K562 (cell line): ENCODE data around the gene SCNN1A. TPM values are rescaled to one million over a fixed set of nuclear protein-coding genes. Genes with fewer than 3 reads are reported as not detected.

Source experiments
- CCNT2 ChIP-seq: IDR thresholded peaks from 2 replicates; pipeline ENCODE4 v1.6.1; 2011; ENCODE audit warnings: borderline replicate concordance, low read depth, mild to moderate bottlenecking, moderate library complexity, mixed read lengths, low read length; ENCODE audit not compliant: insufficient read length; ENCODE audit errors: extremely low read depth
- CREB1 ChIP-seq, 2 experiments: sonication (generic) in 1 of 2; formaldehyde crosslinking in 1 of 2; IDR thresholded peaks; 2 replicates each; pipeline versions ENCODE4 v1.6.1 to v1.8.0; 2012 to 2022; ENCODE audit warnings: inconsistent platforms in 1 of 2, mild to moderate bottlenecking in 1 of 2, missing genetic modification reagents in 1 of 2, moderate library complexity in 1 of 2
- CREM ChIP-seq: IDR thresholded peaks from 2 replicates; pipeline ENCODE4 v1.6.1; 2014; ENCODE audit warnings: antibody characterized with exemption, low read depth
- ETV1 ChIP-seq: fragments of 450-650 bp; conservative IDR thresholded peaks from 2 replicates; pipeline ENCODE4 v1.6.1; 2016; ENCODE audit warnings: missing genetic modification characterization, control low read depth, low read depth, missing compliant biosample characterization
- EWSR1 ChIP-seq: fragments of 450-650 bp; IDR thresholded peaks from 2 replicates; pipeline ENCODE4 v1.6.1; 2018; ENCODE audit warnings: borderline replicate concordance, mild to moderate bottlenecking, low read depth, moderate library complexity; ENCODE audit not compliant: partially characterized antibody
- MAFK ChIP-seq: IDR thresholded peaks from 2 replicates; pipeline ENCODE4 v1.6.1; 2011; ENCODE audit warnings: low read length, improper control_type of control experiment
- MTA3 ChIP-seq: fragments of 450-650 bp; formaldehyde crosslinking; IDR thresholded peaks from 2 replicates; pipeline ENCODE4 v1.6.1; 2017; ENCODE audit warnings: mild to moderate bottlenecking, borderline replicate concordance
- NONO ChIP-seq, 2 experiments: fragments of 200-400 bp in 1 of 2; fragments of 450-650 bp in 1 of 2; formaldehyde crosslinking in 1 of 2; IDR thresholded peaks; 2 replicates each; pipeline ENCODE4 v1.6.1; 2017; ENCODE audit warnings: low read depth in 2 of 2, mild to moderate bottlenecking in 2 of 2, moderate library complexity in 2 of 2, low read length in 1 of 2
- PCBP1 ChIP-seq: fragments of 200-400 bp; formaldehyde crosslinking; IDR thresholded peaks from 2 replicates; pipeline ENCODE4 v1.6.1; 2018; ENCODE audit warnings: mild to moderate bottlenecking, low read depth, low read length; ENCODE audit not compliant: poor library complexity, severe bottlenecking
- SMARCA4 ChIP-seq: fragments of 450-650 bp; IDR thresholded peaks from 2 replicates; pipeline ENCODE4 v1.6.1; 2016
- SUPT5H ChIP-seq: fragments of 450-650 bp; IDR thresholded peaks from 2 replicates; pipeline ENCODE4 v1.6.1; 2016
- TBP ChIP-seq: optimal IDR thresholded peaks from 2 replicates; pipeline ENCODE3; 2011; ENCODE audit warnings: low read depth, low read length, improper control_type of control experiment
- ZBTB17 ChIP-seq: fragments of 450-650 bp; formaldehyde crosslinking; IDR thresholded peaks from 2 replicates; pipeline ENCODE4 v1.4.0; 2020; ENCODE audit warnings: mild to moderate bottlenecking
- ZBTB8A ChIP-seq: fragments of 450-650 bp; IDR thresholded peaks from 2 replicates; pipeline ENCODE4 v1.6.1; 2018; ENCODE audit warnings: mild to moderate bottlenecking, moderate library complexity; ENCODE audit not compliant: partially characterized antibody
- polyA plus RNA-seq, 8 experiments: library from polyadenylated mRNA; depleted of rRNA in 4 of 8; stranded (reverse) in 5 of 8; unstranded in 3 of 8; fragments of >200 nt; fragmentation: Nextera tagmentation in 2 of 8; fragmentation: Illumina TruSeq in 1 of 8; extraction: Ambion mirVana in 2 of 8; extraction: Trizol in 1 of 8; gene quantifications; 2 replicates each; pipeline versions ENCODE4 v1.2.1 to v1.2.3, GENCODE V29; 2011 to 2014; ENCODE audit warnings: inconsistent platforms in 1 of 8, missing spikeins in 1 of 8
- total RNA-seq, 7 experiments: library from RNA; depleted of rRNA in 6 of 7; stranded (reverse); fragments of >200 nt in 6 of 7; fragmentation: Illumina TruSeq in 2 of 7; extraction: Trizol in 2 of 7; gene quantifications; 2 replicates each; pipeline versions ENCODE4 v1.2.1 to v1.2.3, GENCODE V29; 2011 to 2021; ENCODE audit warnings: low replicate concordance in 1 of 7
- TF ChIP-seq, protein P1 (sequence below): sonication (generic); formaldehyde crosslinking; IDR thresholded peaks from 2 replicates; pipeline ENCODE4 v1.4.0; 2020; ENCODE audit warnings: mild to moderate bottlenecking, missing genetic modification reagents
- TF ChIP-seq, protein P2 (sequence below): fragments of 150-350 bp; conservative IDR thresholded peaks from 2 replicates; pipeline ENCODE4 v1.6.1; 2014; ENCODE audit warnings: low read length
- TF ChIP-seq, protein P3 (sequence below): fragments of 200-800 bp; sonication (Bioruptor generic); IDR thresholded peaks from 2 replicates; pipeline ENCODE4 v1.6.1; 2017; ENCODE audit warnings: missing genetic modification characterization, missing compliant biosample characterization

The SCNN1A gene
- total and polyA plus RNA-seq, 9 of the 15 experiments (the other 6 are each of a cell fraction or from before 2014, with no cell fraction given), result 0.15 to 0.49 (median 0.32) TPM; not detected in 5

DNA sequence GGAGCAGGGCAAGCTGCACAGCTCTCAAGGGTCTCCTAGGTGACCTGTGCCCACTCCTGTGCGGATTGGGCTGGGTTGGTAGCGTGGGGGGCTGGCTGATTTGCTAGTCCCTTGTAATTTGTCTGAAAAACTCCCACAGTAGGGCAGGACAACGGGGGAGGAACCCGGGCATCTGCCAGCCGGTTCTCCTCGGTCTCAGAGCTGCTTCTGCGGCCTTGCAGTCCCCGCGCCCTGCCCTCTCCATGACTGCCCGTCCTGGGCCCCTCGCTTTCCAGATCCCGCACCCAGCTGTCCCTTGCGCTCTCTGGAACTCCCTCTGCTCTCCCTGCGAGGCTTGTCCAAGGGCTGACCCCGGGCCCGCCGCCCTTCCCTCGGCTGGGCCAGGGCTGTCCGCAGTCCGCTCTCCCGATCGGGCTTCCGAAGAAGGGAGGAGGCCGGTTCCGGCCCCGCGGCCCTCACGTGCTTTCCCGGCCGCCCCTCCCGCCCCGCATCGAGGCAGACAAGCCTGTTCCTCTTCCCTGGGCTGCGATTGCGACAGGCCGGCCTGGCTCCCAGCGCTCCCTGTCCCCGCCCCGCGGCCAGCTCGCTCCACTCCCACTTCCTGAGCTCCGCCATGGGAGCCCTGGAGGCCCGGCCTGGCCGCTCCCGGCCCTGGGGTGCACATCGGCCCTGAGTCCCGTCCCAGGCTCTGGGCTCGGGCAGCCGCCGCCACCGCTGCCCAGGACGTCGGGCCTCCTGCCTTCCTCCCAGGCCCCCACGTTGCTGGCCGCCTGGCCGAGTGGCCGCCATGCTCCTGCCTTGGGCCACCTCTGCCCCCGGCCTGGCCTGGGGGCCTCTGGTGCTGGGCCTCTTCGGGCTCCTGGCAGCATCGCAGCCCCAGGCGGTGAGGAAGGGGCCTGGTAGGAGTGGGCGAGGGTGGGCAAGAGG is 8.5 kb upstream of the SCNN1A start, which contains the start of gene LTBR (continued):
- TF ChIP-seq, protein P1, sequence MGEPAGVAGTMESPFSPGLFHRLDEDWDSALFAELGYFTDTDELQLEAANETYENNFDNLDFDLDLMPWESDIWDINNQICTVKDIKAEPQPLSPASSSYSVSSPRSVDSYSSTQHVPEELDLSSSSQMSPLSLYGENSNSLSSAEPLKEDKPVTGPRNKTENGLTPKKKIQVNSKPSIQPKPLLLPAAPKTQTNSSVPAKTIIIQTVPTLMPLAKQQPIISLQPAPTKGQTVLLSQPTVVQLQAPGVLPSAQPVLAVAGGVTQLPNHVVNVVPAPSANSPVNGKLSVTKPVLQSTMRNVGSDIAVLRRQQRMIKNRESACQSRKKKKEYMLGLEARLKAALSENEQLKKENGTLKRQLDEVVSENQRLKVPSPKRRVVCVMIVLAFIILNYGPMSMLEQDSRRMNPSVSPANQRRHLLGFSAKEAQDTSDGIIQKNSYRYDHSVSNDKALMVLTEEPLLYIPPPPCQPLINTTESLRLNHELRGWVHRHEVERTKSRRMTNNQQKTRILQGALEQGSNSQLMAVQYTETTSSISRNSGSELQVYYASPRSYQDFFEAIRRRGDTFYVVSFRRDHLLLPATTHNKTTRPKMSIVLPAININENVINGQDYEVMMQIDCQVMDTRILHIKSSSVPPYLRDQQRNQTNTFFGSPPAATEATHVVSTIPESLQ (CRISPR knock-in tag), result 0 out of 2 replicates have a peak, but pooled peaks have one; percentile 51
- TF ChIP-seq, protein P2, sequence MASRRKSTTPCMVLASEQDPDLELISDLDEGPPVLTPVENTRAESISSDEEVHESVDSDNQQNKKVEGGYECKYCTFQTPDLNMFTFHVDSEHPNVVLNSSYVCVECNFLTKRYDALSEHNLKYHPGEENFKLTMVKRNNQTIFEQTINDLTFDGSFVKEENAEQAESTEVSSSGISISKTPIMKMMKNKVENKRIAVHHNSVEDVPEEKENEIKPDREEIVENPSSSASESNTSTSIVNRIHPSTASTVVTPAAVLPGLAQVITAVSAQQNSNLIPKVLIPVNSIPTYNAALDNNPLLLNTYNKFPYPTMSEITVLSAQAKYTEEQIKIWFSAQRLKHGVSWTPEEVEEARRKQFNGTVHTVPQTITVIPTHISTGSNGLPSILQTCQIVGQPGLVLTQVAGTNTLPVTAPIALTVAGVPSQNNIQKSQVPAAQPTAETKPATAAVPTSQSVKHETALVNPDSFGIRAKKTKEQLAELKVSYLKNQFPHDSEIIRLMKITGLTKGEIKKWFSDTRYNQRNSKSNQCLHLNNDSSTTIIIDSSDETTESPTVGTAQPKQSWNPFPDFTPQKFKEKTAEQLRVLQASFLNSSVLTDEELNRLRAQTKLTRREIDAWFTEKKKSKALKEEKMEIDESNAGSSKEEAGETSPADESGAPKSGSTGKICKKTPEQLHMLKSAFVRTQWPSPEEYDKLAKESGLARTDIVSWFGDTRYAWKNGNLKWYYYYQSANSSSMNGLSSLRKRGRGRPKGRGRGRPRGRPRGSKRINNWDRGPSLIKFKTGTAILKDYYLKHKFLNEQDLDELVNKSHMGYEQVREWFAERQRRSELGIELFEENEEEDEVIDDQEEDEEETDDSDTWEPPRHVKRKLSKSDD, result no peak
- TF ChIP-seq, protein P3, sequence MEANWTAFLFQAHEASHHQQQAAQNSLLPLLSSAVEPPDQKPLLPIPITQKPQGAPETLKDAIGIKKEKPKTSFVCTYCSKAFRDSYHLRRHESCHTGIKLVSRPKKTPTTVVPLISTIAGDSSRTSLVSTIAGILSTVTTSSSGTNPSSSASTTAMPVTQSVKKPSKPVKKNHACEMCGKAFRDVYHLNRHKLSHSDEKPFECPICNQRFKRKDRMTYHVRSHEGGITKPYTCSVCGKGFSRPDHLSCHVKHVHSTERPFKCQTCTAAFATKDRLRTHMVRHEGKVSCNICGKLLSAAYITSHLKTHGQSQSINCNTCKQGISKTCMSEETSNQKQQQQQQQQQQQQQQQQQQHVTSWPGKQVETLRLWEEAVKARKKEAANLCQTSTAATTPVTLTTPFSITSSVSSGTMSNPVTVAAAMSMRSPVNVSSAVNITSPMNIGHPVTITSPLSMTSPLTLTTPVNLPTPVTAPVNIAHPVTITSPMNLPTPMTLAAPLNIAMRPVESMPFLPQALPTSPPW (CRISPR knock-in tag), result peak; percentile 87
- TF ChIP-seq NONO (IDR thresholded peaks at IDR 0.05; ENCODE audit: low read depth in 2 of 2, low read length in 1 of 2) (peak in 1 of 2 experiments; percentile 34; a peak in 1 of 4 replicates), MTA3 (peak; percentile 72; the same call in 1 of the 2 replicates), SMARCA4 (0 out of 2 replicates have a peak, but pooled peaks have one; percentile 16), ZBTB8A (no peak), ZBTB17 (CRISPR knock-in tag) (peak; percentile 35), ETV1 (peak; percentile 80), CCNT2 (peak; percentile 86), CREB1 (IDR thresholded peaks at IDR 0.05) (no peak), CREB1 (CRISPR knock-in tag; IDR thresholded peaks at IDR 0.05) (no peak), PCBP1 (peak; percentile 64), MAFK (no peak), SUPT5H (peak; percentile 72), EWSR1 (no peak), TBP (peak; percentile 47), CREM (peak; percentile 51; the same call in 1 of the 2 replicates)
